Measurements from ENCODE around the gene EXOC6B. TPM values are rescaled to one million over a fixed set of nuclear protein-coding genes. Genes with fewer than 3 reads are reported as not detected.

EXOC6B gene
- total and polyA plus RNA-seq, 8 donors = 22.1 to 30.8 (median 25.9) TPM

DNA sequence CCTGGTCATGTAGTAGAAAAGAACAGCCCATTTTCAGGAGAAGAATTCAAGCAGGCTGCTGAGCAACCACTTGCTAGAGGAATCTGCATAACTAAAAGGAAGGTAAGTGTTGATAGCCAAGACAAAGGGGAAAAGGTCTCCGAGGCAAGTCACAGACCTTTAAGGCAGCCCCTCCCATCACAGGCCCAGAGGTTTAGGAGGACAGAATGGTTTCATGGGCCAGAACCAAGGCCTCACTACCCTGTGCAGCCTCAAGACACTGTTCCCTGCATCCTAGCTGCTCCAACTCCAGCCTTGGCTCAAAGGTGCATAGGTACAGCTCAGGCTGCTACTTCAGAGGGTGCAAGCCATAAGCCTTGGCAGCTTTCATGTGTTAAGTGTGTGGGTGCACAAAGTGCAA, 439.5 kb downstream of the EXOC6B start:
- TF ChIP-seq, protein P1, sequence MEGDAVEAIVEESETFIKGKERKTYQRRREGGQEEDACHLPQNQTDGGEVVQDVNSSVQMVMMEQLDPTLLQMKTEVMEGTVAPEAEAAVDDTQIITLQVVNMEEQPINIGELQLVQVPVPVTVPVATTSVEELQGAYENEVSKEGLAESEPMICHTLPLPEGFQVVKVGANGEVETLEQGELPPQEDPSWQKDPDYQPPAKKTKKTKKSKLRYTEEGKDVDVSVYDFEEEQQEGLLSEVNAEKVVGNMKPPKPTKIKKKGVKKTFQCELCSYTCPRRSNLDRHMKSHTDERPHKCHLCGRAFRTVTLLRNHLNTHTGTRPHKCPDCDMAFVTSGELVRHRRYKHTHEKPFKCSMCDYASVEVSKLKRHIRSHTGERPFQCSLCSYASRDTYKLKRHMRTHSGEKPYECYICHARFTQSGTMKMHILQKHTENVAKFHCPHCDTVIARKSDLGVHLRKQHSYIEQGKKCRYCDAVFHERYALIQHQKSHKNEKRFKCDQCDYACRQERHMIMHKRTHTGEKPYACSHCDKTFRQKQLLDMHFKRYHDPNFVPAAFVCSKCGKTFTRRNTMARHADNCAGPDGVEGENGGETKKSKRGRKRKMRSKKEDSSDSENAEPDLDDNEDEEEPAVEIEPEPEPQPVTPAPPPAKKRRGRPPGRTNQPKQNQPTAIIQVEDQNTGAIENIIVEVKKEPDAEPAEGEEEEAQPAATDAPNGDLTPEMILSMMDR (IDR thresholded peaks at IDR 0.05) = no peak
- Histone ChIP-seq H3K27ac (no peak overlapping the region), H3K4me3 (no peak overlapping the region), H3K36me3 (no peaks in the 10 kb centered on the region), H3K27me3 (no peaks in the 10 kb centered on the region), H3K9me3 (peaks cover 0 to 38% of the 10 kb centered on the region in 2 donors), H3K4me1 (no peaks in the 10 kb centered on the region)
- no peak for ATAC-seq
- intact Hi-C loops (cut with DNase I) = no loop called here
- DNase-seq = no peak

DNA sequence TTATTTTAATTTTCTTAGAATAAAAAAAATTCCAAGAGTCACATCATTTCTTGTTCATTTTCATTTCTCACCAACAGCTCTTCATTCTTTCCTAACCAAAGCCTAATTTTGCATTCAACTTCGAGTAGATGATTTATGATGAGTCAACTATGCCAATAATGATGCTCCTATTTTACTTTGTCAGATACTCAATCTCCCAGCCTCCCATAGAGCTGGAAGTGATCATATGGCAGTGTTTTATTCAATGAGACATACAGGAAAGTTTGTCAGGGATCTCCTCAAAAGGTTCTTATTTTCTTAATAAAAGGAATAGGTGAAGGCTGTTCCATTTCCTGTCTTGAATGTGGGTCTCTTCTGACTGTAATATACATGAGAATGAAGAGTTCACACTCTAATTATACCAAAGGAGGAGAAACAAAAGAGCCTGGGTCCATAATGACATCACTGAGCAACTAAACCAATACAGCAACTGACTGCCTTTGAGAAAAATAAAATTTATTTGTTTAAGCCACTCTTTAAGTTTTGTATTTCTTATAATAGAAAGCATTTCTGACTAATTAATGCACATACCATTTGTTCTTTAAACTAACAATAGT, 447.0 kb downstream of the EXOC6B start:
- DNase-seq (no peak), ATAC-seq (no peak)
- Histone ChIP-seq H3K4me3 (no peak overlapping the region), H3K36me3 (peaks cover 0 to 12% of the 10 kb centered on the region in 2 donors), H3K4me1 (no peaks in the 10 kb centered on the region), H3K27ac (no peak overlapping the region), H3K27me3 (no peaks in the 10 kb centered on the region), H3K9me3 (peaks cover 0 to 4% of the 10 kb centered on the region in 2 donors)
- intact Hi-C loops (cut with DNase I) = no loop called here
- TF ChIP-seq, protein P1 (IDR thresholded peaks at IDR 0.05) = no peak

DNA sequence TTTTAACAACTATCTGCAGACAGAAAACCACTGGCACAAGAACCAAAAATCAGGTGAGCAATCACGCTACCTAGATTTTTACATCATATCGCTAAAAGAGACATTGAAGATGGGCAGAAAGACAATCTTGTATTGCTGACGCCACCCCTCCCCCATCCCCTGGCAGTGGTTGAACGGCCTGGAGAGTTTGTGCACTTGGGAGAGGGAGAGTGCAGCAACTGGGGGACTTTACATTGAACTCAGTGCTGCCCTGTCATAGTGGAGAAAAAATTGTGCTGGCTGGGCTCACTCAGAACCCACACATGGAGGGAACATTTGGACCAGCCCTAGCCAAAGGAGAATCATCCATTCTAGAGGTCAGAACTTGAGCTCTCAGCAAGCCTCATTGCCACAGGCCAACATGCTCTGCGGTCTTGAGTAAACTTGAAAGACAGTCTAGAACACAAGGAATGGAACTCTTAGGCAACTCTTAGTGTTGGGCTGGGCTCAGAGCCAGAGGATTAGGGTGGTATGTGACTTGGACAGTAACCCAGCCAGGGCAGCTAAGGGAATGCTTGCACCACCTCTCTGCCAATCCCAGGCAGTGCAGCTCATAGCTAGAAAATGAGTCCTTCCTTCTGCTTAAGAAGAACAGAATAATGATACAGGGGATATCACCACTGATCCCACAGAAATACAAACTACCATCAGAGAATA, 458.2 kb downstream of the EXOC6B start:
- H3K4me1 ChIP-seq = no peaks in the 10 kb centered on the region
- no peaks in the 10 kb centered on the region for H3K27me3 ChIP-seq
- TF ChIP-seq, protein P1 (IDR thresholded peaks at IDR 0.05) = no peak
- DNase-seq (peak in 2 of 4 donors; percentile 3 to 47), ATAC-seq (peak; percentile 91)
- H3K9me3 ChIP-seq = peaks cover 0 to 21% of the 10 kb centered on the region in 2 donors
- intact Hi-C loops (cut with DNase I) = no loop called here
- no peaks in the 10 kb centered on the region for H3K36me3 ChIP-seq
- H3K27ac ChIP-seq = no peak overlapping the region
- no peak overlapping the region for H3K4me3 ChIP-seq

DNA sequence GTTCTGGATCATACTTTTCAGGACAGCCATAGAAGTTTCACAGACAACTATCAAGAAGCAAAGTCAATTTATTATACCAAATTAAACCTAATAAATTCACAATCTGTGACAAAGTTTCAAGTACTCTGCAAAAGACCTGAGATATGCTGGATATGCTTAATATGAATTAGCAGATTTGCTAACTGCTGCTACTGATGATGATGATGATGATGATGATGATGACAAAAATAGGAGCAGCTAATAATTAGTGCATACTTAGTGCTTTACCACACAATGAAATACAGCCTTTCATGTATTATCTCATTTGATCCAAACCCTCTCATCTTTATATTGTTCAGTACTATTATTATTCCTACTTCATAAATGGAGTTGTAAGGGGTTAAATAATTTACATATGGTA, 462.4 kb downstream of the EXOC6B start:
- Histone ChIP-seq H3K27ac (no peak overlapping the region), H3K9me3 (no peaks in the 10 kb centered on the region), H3K4me1 (no peaks in the 10 kb centered on the region), H3K4me3 (no peak overlapping the region), H3K36me3 (no peaks in the 10 kb centered on the region), H3K27me3 (no peaks in the 10 kb centered on the region)
- ATAC-seq = no peak
- TF ChIP-seq, protein P1 (IDR thresholded peaks at IDR 0.05) = no peak
- DNase-seq = no peak
- intact Hi-C loops (cut with DNase I) = no loop called here

DNA sequence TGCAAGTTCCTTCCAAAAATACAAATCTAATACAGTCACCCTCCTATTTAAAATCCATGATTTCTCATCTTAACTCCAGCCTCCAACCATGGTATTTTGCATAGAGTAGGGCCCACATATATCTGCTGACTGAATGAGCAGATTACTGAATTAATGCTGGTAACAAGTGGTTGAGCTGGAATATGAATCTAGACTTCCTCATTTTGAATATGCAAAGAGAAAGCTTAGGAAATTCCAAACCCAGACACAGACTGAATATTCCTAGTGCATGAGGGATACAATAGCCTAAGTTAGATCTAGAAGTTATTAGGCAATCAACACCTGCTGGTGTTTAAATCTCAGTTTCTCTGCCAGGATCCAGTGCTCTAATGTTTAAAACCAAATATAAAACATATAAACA, 463.1 kb downstream of the EXOC6B start:
- TF ChIP-seq, protein P1 (IDR thresholded peaks at IDR 0.05) = no peak
- Histone ChIP-seq H3K4me1 (no peaks in the 10 kb centered on the region), H3K27me3 (no peaks in the 10 kb centered on the region), H3K4me3 (no peak overlapping the region), H3K27ac (no peak overlapping the region), H3K36me3 (no peaks in the 10 kb centered on the region), H3K9me3 (no peaks in the 10 kb centered on the region)
- ATAC-seq (no peak), DNase-seq (no peak)
- intact Hi-C loops (cut with DNase I) = no loop called here
